Right lobe of liver (tissue), 6 donors: ENCODE measurements around the gene PAPOLB. TPM values are rescaled to one million over a fixed set of nuclear protein-coding genes. Genes with fewer than 3 reads are reported as not detected.

Experiments used
- ATAC-seq, 4 donors: fragments of 200-7000 bp; cut with Tn5 transposase; one replicate each; pipeline ENCODE4 v1.9.1; 2020; ENCODE audit warnings: mild to moderate bottlenecking in 4 of 4, moderate library complexity in 4 of 4
- DNase-seq, 3 donors: peaks; one replicate each; pipeline ENCODE4 v3.0.0-alpha.2; 2020
- H3K27ac ChIP-seq, 3 donors: fragments of 200-600 bp; one replicate each; pipeline ENCODE4 v1.8.0; 2022
- H3K27me3 ChIP-seq, 2 donors: fragments of 200-600 bp; one replicate each; pipeline ENCODE4 v1.8.0; 2022
- H3K36me3 ChIP-seq, 4 donors: fragments of 200-600 bp; sonication (generic) in 1 of 4; one replicate each; pipeline versions ENCODE4 v1.5.1 to v1.8.0; 2017 to 2022; ENCODE audit warnings: control low read depth in 1 of 4
- H3K4me1 ChIP-seq, 4 donors: fragments of 200-600 bp; sonication (generic) in 1 of 4; one replicate each; pipeline versions ENCODE4 v1.5.1 to v1.8.0; 2017 to 2022; ENCODE audit warnings: control low read depth in 1 of 4
- H3K4me3 ChIP-seq, 3 donors: fragments of 200-600 bp; one replicate each; pipeline ENCODE4 v1.8.0; 2022
- H3K9me3 ChIP-seq, 4 donors: fragments of 200-600 bp; sonication (generic) in 1 of 4; one replicate each; pipeline versions ENCODE4 v1.5.1 to v1.8.0; 2017 to 2022; ENCODE audit warnings: control low read depth in 1 of 4
- POLR2A ChIP-seq: fragments of 450-650 bp; IDR thresholded peaks from one replicate; pipeline ENCODE4 v1.6.1; 2017; ENCODE audit warnings: antibody characterized with exemption, mild to moderate bottlenecking
- WGBS: methylation state at CpG from one replicate; pipeline ENCODE4 v1.1.6; 2018; ENCODE audit warnings: low coverage, low lambda C conversion rate; ENCODE audit not compliant: insufficient coverage; ENCODE audit errors: missing lambda C conversion rate; 5-methylcytosine and 5-hydroxymethylcytosine counted together
- intact Hi-C, 2 donors: fragments of 100-400 bp; cut with DNase I; formaldehyde crosslinking; loops; one replicate each; pipeline versions ENCODE4 v1.11.2 to v1.14.1; 2022
- total RNA-seq, 6 experiments: library from RNA; depleted of rRNA in 2 of 6; stranded (reverse); fragments of >200 nt in 2 of 6; fragmentation: NEBNext Ultra II Directional in 3 of 6; extraction: Animal tissue kit (Norgen Biotek cat#: 25700) in 3 of 6; gene quantifications; one replicate each; pipeline versions ENCODE4 v1.1.0 to v1.2.4, GENCODE V29; 2016 to 2023
- TF ChIP-seq, protein P1 (sequence below), 4 donors: fragments of 200-600 bp in 3 of 4; fragments of 450-650 bp in 1 of 4; IDR thresholded peaks; one replicate each; pipeline versions ENCODE4 v1.5.1 to v1.8.0; 2016 to 2022; ENCODE audit warnings: antibody characterized with exemption in 4 of 4, mild to moderate bottlenecking in 2 of 4
- donor health status: DM: no; HTN: yes; CAD: no.
- donor health status: DM: no; HTN: no; CAD: no.
- donor health status: DM: no; HTN: no; CAD: no.
- donor health status: DM: no; HTN: yes; CAD: no.
- donor health status: DM: no; HTN: yes; CAD: no.

The PAPOLB gene
- total RNA-seq, 6 experiments from 2014 or later: not detected

DNA sequence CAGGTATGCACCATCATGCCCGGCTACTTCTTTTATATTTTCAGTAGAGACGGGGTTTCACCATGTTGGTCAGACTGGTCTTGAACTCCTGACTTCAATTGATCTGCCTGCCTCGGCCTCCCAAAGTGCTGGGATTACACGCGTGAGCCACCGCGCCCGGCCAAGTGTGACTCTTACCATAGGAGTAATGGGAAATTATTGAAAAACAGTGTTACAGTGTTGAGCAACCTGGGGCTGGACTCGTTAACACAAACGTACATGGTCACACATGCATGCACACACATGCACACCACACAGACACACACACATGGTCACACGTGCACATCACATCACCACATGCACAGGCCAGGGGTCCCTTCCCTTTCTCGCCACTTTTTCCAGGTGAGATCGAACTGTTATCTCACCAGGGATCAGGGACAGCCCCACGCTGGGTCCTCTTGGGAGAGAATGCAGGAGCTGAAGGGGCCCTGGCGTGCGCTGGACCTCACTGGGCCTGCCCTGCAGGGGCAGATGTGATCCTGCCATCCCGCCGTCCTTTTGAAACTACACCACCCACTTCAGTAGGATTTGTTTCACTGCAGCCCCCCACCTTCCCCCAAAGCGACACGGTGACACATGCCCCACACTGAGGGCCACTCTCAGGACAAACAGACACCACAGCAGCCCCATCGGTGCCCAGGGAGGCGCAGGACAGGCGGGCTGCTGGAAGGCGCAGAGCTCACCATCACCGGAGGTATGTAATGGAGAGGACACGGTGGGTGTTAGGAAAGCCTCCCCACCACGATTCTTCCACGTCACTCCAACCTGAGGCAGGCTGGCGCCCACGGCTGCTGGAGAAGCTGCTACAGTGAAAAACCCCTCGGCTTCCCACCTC lies 11.5 kb upstream of the PAPOLB start:
- no peaks in the 10 kb centered on the region for H3K9me3 ChIP-seq
- H3K27me3 ChIP-seq: no peaks in the 10 kb centered on the region
- H3K4me1 ChIP-seq: no peaks in the 10 kb centered on the region
- TF ChIP-seq, protein P1, sequence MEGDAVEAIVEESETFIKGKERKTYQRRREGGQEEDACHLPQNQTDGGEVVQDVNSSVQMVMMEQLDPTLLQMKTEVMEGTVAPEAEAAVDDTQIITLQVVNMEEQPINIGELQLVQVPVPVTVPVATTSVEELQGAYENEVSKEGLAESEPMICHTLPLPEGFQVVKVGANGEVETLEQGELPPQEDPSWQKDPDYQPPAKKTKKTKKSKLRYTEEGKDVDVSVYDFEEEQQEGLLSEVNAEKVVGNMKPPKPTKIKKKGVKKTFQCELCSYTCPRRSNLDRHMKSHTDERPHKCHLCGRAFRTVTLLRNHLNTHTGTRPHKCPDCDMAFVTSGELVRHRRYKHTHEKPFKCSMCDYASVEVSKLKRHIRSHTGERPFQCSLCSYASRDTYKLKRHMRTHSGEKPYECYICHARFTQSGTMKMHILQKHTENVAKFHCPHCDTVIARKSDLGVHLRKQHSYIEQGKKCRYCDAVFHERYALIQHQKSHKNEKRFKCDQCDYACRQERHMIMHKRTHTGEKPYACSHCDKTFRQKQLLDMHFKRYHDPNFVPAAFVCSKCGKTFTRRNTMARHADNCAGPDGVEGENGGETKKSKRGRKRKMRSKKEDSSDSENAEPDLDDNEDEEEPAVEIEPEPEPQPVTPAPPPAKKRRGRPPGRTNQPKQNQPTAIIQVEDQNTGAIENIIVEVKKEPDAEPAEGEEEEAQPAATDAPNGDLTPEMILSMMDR (IDR thresholded peaks at IDR 0.05): no peak
- no peak for TF ChIP-seq POLR2A
- ATAC-seq (no peak), DNase-seq (no peak)
- H3K4me3 ChIP-seq: no peak overlapping the region
- no peak overlapping the region for H3K27ac ChIP-seq
- 83% methylated on average over 16 of the region's 31 CpGs for WGBS
- H3K36me3 ChIP-seq: no peaks in the 10 kb centered on the region
- intact Hi-C loops: no loop called here

DNA sequence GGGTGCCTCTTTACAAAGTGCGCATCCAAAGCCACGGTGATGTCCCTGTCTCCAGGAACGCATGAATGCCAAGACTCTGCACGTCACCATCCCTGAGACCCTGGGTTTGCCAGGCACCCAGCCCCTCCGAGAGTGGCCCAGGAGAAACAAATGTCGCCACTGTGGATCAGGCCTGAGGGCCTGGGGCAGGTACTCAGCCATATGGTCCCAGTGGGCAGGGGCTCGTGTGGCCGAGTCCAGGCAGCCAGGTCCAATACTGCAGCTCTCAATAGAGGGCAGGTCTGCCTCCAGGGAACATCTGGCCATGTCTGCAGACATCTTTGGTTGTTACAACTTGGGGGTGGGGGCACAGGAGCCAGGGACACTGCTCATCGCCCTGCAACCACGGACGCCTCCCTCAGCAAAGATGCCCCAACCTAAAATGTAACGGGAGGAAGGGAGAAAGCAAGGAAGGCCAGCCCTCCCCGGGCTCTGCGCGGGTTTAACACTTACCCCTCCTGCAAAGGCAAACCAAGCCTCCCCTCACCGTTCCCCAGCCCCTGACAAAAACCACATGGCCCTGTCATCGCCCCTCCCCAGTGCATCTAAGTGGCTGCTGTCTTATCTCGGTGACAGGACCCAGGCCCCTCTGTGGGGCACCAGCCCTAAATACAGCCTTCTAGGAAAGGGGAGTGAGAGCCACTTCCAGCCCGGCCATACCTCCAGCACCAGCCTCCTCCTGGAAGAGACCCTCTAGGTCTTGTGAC lies 10.3 kb upstream of the PAPOLB start:
- Histone ChIP-seq H3K4me3 (no peak overlapping the region), H3K4me1 (no peaks in the 10 kb centered on the region), H3K9me3 (no peaks in the 10 kb centered on the region), H3K27ac (no peak overlapping the region), H3K36me3 (no peaks in the 10 kb centered on the region), H3K27me3 (no peaks in the 10 kb centered on the region)
- 17% methylated on average over 3 of the region's 19 CpGs for WGBS
- DNase-seq: no peak
- ATAC-seq: peak in 1 of 4 donors; percentile 11
- intact Hi-C loops: no loop called here
- TF ChIP-seq, protein P1 (IDR thresholded peaks at IDR 0.05): no peak
- TF ChIP-seq POLR2A: no peak

DNA sequence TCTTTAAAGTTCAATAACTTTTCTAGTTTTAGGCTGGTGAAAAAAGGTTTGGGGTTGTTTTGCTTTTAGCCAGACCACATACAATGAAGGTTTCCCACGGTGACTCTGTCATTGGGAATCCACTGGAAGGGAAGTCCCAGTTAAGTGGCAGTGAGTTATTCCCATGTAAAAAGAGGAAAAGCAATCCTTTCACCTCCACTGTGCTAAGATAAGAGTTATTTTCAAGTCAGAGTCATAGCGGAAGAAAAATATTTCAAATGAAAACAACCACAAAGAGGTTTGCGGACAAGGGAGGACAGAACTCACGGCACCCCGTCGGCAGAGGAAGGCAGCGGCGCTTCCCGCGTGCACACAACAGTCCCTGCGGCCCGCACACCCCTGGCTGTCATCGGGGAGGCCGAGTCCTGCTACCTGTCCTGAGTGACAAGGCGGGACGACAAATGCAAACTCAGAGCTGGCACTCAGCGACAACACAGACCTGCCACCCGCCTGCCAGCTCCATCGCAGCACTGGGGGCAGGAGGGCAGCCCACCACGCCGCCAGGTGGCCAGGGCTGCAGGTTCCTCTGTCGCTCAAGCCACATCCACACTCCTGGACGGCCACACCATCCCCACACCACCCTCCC lies 9.3 kb upstream of the PAPOLB start:
- Histone ChIP-seq H3K36me3 (no peaks in the 10 kb centered on the region), H3K9me3 (no peaks in the 10 kb centered on the region), H3K27me3 (no peaks in the 10 kb centered on the region), H3K4me1 (no peaks in the 10 kb centered on the region), H3K27ac (no peak overlapping the region), H3K4me3 (no peak overlapping the region)
- DNase-seq (no peak), ATAC-seq (no peak)
- intact Hi-C loops: no loop called here
- 56% methylated on average over 17 of the region's 23 CpGs for whole genome bisulfite sequencing
- no peak for TF ChIP-seq POLR2A
- TF ChIP-seq, protein P1 (IDR thresholded peaks at IDR 0.05): no peak

GRCh38 chr7:4868493-4868892 lies 6.7 kb upstream of the PAPOLB start:
- no peak overlapping the region for H3K27ac ChIP-seq
- no peak for DNase-seq
- intact Hi-C loops: no loop called here
- H3K27me3 ChIP-seq: no peaks in the 10 kb centered on the region
- no peaks in the 10 kb centered on the region for H3K36me3 ChIP-seq
- H3K9me3 ChIP-seq: no peaks in the 10 kb centered on the region
- no peaks in the 10 kb centered on the region for H3K4me1 ChIP-seq
- 51% methylated on average over 2 of the region's 5 CpGs for WGBS
- TF ChIP-seq, protein P1 (IDR thresholded peaks at IDR 0.05): no peak
- TF ChIP-seq POLR2A: no peak
- no peak for ATAC-seq
- no peak overlapping the region for H3K4me3 ChIP-seq
